Esophagus squamous epithelium (tissue), 4 donors: Measurements from ENCODE around the gene ADRM1.

Experiments
- POLR2A ChIP-seq, 4 donors: fragments of 450-650 bp; IDR thresholded peaks; one replicate each; pipeline ENCODE4 v1.6.1; 2017; ENCODE audit warnings: antibody characterized with exemption in 4 of 4, mild to moderate bottlenecking in 4 of 4, moderate library complexity in 3 of 4
- TF ChIP-seq, protein P1 (sequence below), 6 experiments: fragments of 450-650 bp in 4 of 6; fragments of 200-600 bp in 2 of 6; sonication (generic) in 2 of 6; IDR thresholded peaks; one replicate each; pipeline ENCODE4 v1.5.1; 2016 to 2019; ENCODE audit warnings: antibody characterized with exemption in 6 of 6, mild to moderate bottlenecking in 4 of 6, moderate library complexity in 4 of 6

DNA sequence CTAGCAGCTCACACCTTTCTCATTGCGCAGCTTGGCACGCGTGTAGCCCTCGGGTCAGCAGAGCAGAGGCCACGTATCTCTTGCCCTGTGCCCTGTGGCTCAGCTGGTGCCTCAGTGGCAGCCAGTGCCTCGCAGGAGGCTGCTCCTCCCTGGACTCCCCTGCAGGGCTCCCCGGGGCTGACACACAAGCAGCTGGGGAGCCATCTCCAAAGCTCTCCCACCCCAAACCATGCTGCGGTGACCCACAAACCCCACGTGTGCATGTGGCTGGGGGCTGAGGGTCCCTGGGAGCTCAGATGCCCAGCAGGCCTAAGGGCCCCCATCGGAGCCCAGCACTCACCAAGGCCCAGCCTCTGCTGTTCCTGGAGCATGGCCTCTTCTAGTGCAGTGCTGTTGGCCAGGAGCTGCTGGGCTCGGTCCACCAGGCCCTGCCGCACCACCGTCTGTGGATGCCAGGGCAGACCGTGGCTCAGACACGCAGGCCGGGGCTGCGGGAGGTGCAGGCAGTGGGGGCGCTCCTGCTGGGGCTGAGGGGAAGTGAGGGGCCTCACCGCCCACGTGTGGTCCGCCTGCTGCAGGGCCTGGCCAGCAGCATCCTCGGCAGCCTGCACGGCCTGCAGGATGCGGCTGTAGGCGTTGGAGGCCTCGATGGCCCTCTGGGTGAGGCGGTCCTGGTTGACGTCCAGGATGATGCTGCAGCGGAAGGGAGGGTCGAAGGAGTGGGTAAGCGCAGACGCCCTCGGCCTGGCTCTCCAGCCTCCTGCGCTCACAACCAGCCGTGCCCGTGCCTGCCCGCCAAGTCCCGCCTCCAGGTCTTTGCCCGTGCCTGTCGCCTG, 13.8 kb downstream of the ADRM1 start:
- TF ChIP-seq, protein P1, sequence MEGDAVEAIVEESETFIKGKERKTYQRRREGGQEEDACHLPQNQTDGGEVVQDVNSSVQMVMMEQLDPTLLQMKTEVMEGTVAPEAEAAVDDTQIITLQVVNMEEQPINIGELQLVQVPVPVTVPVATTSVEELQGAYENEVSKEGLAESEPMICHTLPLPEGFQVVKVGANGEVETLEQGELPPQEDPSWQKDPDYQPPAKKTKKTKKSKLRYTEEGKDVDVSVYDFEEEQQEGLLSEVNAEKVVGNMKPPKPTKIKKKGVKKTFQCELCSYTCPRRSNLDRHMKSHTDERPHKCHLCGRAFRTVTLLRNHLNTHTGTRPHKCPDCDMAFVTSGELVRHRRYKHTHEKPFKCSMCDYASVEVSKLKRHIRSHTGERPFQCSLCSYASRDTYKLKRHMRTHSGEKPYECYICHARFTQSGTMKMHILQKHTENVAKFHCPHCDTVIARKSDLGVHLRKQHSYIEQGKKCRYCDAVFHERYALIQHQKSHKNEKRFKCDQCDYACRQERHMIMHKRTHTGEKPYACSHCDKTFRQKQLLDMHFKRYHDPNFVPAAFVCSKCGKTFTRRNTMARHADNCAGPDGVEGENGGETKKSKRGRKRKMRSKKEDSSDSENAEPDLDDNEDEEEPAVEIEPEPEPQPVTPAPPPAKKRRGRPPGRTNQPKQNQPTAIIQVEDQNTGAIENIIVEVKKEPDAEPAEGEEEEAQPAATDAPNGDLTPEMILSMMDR (IDR thresholded peaks at IDR 0.05), result no peak
- TF ChIP-seq POLR2A (IDR thresholded peaks at IDR 0.05), result no peak
